D341Med (cell line): ENCODE data around the gene CCDC154.
A peak's percentile ranks its signal among the peaks of the same experiment; 100 is the strongest.

Experiments
- DNase-seq: peaks from one replicate; pipeline ENCODE4 v3.0.0; 2012; ENCODE audit warnings: low spot score

Gene CCDC154

DNA sequence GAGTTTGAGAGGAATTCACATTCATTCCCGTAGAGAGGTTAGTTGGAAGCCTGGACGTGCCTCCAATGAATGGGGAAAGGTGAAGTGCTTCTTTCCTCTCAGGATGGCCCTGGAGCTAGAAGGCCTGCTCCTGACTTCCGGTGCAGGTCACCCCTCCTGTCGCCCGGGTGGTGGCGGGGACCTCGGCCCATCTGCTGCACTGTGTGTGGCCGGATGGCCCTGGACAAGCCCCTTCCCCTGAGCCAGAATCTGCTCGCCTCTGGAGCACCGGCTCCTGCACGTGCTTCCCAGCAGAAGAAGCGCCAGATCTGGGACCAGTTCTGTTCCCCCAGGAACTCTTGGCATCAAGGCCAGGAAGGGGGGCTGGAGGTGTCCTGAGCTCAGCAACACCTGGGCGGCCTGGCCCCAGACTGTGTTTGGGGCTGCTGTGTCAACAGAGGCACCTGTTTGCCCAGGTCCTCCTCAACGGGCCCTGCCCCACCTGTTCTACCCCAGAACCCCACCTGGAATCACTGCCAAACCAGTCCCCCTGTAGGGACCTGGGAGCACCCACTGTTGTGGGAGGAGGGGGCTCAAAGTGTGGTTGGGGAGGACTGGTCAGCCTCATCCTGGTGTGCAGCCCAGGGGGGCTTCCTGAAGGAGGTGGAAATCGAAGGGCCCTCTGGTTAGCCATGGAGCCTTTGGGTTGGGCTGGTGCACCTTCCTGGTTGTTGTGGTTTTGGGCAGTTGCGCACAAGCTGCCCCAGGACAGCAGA is 18.6 kb downstream of the CCDC154 start:
- no peak for DNase-seq

DNA sequence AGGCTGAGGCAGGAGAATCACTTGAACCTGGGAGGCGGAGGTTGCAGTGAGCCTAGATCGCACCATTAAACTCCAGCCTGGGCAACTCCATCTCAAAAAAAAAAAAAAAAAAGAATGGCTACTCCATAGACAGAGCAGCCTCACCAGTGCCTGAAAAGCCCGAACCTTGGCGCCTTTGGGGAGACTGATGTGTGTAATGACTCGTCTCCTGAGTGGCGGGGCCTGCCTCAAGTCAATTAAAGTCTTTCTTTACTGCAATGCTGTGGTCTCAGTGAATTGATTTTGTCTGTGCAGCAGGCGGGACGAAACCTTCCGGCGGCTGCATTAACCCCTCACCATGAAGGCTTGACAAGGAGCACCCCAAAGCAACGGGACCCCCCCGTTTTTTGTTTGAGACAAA is 20.3 kb downstream of the CCDC154 start:
- no peak for DNase-seq

DNA sequence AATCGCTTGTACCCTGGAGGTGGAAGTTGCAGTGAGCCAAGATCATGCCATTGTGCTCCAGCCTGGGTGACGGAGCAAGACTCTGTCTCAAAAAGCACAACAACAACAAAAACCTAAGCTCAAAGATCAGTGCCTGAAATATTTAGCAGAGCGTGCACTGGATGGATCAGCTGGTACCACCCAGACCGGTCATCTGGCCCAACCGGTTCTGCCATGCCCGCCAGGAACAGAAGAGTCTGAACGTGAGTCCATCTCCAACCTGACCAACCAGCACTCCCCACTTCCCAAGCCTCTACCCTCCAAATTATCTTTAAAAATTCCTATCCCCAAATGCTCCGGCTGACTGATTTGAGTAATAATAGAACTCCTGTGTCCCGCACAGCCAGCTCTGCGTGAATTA is 22.3 kb downstream of the CCDC154 start:
- no peak for DNase-seq

DNA sequence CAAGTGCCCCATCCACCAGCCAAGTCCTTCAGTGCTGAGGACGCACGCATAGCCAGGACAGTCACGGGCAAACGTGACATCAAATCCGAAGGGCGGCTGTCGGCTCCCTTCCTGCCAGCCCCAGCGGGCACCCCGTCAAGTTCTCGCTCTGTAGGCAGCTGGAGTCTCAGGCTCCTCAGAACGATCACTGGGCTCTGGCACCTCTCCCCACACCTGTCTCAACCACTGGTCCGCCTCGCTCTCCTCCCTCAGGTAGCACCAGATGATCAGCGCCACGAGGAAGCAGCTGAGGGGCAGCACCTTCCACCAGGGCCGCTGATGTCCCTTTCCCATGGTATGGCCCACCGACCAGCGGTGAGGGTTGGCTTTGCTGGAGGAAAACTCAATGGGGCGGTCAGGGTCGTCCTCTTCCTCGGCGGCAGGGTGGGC is 24.2 kb downstream of the CCDC154 start:
- no peak for DNase-seq

DNA sequence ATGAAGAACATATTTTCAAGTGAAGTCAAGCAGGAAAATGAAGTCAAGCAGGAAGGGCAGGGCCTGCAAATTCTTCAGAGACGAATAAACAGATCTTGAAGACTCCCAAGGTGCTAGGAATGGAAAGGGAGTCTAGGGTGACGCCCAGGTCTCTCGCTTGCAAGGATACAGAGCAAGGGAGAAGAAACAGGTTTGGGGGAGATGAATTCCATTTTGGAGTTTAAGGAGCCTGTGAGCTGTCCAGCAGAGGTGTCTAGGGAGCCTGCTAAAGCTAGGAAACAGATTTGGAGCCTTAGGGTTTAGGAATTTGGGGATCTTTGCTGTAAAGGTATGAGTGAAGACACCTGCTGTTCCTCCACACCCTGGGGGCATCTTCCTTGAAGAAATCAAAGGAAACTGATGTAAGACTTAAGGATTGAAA is 27.8 kb downstream of the CCDC154 start:
- DNase-seq, result no peak

DNA sequence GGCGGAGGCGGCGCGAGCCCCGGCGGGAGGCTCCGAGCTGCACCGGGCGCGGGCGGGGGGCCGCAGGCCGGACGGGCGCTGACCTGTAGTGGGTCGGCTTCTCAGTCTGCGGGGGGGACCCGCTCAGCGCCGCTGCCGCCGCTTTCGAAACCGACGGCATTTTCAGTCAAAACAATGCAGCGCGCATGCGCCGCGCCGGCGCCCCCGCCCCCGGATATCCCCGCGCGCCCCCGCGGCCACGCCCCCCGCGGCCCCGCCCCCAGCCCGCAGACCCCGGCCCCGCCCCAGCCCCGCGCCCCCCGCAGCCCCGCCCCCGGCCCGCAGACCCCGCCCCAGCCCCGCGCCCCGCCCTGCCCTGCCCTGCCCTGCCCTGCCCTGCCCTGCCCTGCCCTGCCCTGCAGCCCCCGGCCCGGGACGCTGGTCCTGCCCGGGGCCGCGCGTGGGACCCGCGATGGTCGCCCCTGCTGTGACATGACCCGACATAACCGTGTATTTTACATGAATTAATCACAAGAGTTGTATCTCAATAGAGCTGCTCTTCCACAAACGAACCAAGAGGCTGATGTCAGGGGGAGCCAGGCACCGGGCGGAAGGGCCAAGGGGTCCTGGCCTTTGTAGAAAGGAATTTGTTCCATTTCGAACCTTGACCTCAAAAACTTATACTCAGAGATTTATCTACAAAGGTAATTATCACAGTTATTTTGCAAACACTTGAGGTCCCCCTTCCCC is 29.7 kb downstream of the CCDC154 start, which contains the start of gene UNKL:
Gene UNKL (minus strand): TSS at position 173 of the 729 bp plus-strand sequence. CDS start 13 bp downstream, at position 160.
- peak; percentile 97 for DNase-seq

DNA sequence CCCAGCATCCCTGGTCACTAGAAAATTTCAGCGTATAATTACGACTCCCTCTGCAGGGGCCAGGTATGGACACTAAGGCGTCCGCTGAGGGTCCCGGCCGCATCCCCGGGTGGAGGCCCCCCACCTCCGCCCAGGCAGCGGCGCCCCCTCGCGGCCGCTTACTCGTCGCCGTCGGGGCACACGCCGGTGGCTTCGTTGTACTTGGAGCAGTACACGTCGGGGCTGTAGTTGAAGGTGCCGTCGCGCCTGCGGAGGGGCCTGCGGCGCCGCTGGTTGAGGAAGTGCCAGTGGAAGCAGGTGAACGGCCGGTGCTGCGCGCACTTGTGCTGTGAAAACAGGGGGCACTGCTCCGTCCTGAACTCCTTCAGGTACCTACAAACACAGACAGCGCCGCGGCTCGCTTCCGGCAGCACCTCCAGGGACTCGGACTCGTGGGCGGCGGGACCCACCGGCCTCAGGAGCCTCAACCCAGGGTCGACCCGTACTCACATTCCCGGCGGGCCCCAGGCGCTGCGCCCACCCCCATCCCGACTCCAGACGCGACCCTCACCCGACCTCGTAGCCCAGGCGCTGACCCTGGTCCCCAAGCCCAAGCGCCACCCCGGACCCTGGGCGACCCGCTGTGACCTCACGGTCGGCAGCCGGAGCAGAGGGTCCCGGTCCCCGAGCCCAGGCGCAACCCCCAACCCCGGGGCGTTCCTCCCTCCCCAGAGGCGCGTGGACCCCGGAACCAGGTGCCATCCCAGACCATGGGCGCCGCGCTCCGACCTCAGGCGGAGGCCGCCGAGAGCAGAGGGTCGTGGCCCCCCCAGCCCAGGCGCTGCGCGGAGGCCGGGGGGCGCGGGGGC is 30.4 kb downstream of the CCDC154 start:
- peak; percentile 84 for DNase-seq

DNA sequence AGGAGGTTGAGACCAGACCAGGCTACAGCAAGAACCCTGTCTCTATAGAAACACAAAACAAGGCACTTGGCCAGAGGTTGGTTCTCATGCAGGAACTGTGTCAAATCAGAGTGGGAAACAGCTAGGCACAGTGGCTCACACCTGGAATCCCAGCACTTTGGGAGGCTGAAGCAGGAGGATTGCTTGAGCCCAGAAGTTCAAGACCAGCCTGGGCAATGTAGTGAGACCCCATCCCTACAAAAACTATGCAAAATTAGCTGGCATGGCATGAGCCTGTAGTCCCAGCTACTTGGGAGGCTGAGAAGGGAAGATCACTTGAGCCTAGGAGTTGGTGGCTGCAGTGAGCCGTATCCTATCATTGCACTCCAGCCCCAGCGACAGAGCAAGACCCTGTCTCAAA is 31.5 kb downstream of the CCDC154 start:
- DNase-seq, result no peak

DNA sequence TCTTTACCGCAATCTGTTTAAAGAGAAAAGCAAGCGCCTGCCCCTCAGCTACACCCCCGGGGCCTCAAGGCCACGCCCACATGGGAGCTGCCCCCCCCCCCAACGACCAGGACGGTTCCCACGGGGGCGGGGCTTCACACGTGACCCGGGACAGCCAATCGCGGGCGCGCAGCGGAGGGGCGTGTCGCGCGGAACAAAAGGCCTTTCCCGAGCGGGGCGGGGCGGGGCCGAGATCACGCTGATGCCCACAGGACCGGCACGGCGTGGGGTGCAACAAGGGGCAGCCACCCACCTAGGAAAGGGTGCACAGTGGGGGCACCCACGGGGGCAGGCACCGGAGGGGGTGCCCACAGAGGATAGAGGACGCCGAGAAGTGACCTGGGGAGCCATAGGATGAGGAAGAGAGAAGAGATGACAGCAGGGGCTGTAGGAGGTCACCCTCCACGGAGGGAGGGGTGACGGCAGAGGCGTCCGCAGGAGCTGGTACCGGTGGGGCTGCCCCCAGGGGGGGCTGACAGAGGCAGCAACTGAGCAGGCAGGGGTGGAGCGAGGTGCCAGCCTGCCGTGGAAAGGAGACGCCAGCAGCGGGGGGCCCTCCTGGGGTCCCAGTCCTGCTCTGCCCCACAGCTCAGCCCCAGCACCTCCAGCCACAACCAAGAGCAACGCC is 36.1 kb downstream of the CCDC154 start:
- DNase-seq, result peak; percentile 96

DNA sequence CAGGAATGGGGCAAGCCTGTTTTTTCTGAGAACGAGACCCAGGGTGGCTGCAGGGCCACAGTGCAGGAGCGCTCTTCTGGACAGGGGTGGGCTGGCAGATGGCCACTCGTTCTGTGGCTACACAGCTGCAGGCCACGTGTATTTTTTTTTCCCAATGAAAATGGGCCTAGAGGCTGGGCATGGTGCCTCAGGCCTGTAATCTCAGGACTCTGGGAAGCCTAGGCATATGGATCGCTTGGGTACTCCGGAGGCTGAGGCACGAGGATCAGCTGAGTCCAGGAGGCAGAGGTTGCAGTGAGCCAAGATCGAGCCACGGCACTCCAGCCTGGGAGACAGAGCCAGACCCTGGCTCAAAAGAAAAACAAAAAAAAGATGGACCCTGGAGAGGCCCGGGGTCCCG is 36.6 kb downstream of the CCDC154 start:
- DNase-seq, result peak; percentile 28

DNA sequence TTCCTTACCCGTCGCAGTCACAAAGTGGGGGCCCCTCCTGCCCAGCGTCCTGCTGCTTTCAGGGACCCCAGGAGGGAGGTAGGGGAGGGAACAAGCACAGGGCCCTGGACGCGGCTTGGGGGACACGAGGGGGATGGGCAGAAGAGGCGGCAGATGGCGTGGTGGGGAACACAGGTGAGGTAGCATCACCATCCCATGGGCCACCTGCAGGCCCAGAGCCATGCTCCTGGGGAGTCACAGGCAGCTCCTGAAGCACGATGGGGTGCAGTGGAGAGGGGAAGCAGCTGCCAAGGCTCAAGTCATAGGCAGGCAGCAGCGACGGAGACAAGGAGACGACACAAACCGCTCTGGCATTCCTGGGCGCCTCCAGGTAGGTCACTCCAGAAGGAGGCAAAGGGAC is 40.6 kb downstream of the CCDC154 start:
- DNase-seq, result no peak

DNA sequence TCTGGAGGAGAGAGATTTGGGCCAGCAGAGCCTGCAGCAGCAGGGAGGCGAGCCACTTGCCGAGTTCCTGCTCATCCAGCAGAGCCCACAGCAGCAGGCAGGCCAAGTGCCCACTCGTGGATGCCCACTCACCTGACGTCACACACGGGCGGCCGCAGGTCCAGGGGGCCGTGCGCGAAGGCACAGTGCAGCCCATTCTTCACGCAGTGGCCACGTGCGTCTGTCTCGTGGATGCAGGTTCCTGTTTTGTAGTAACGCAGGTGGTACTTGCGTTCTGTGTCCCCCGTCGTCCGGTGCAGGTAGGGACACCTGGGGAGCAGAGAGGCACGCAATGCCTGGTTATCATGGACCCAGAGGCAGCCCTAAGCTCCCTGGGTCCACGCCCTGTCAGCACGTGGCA is 41.3 kb downstream of the CCDC154 start:
- DNase-seq, result no peak

DNA sequence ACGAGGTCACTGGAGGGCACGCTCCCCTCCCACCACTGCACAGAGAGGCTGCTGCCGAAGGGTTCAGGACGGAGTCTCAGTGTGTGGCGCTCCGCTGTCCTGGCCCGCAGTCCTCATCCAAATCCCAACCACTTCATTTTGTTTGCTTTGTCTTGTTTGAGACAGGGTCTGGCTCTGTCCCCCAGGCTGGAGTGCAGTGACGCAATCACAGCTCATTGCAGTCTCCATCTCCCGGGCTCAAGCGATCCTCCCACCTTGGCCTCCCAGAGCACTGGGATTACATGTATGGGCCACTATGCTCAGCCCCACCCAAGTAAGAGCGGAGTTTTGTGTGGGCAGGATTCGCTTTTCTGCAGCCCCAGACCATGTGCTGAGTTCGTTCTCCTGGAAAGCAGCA is 42.6 kb downstream of the CCDC154 start:
- DNase-seq, result no peak

DNA sequence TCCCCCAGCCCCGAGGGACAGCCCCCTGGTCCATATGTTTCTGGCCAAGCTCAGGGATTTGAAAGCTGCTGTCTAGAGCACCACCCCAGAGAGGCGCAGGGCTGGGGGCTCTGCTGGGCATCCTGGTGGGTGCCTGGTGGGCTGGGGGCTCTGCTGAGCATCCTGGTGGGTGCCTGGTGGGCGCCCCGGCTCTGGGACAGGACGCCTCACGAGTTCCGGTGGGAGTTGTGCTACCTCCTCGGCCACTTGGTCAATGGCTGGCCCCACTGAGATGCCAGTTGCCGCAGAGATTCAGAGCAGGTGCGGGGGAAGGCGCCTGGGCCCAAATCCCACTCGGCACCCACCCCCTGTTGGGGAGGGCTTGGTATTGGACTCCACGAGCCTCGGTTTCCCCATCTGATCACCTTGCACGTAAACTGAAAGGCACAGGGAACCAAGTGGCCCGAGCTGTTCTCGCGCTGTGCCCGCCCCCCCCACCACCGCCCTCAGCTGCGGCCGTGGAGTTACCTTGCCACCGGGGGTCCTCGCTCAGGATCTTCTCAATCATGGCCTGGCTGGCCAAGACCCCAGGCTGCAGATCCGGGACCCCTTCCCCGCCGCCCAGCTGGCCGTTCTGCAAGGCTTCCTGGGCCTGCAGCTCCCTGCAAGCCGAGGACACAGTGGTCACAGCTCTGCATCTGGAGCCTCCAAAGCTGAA is 43.1 kb downstream of the CCDC154 start:
- no peak for DNase-seq

DNA sequence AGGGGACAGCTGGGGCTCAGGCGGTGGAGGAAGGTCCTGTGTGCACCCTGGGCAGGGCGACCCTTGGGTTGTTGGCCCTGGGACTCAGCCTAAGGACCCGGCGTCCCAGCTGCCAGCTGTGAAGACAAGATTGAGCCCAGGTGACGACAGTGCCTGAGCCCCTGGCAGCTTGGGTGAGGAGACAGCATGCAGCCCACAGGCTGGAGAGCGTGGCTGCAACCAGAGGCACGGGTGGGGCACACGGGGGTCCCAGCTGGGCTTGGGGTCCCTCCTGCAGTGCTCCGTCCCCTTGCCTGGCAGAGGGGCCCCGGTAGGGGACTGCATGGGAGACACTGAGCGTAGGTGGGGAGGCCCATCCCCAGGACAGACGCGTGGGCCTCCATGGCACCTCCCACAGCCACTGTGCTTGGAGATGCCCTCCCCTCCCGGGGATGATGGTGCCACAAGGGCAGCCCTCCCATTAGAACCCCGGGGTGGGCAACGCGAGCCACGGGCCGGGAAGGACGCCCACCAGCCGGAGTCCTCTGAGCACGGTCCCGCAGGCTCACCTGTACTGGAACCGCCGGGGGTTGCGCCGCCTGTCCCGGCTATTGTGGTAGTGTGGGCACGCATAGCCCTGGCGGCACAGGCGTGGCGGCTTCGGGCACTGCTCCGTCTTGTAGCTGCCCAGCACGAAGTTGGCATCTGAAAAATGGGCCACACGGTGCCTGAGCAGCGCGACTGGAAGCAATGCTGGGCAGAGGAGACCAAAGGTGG is 45.4 kb downstream of the CCDC154 start:
- peak; percentile 12 for DNase-seq

DNA sequence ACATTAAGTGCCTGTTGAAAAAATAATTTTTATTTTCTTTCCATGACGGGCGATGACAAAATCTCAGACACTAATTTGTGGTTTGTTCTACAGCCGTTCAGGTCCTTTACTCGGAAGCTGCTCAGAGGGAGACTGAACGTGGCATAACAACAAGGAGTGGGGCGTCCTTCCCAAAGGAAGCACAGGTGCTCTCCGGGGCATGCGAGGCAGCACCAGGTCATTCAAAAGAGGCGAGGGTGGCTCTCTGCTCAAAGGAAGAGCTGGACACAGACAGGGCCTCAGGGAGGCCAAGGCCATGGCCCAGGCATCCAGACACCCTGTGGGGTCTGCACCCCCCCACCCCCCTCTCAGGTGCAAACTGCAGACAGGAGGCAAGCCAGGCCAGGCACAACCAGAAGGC is 46.0 kb downstream of the CCDC154 start:
- no peak for DNase-seq

DNA sequence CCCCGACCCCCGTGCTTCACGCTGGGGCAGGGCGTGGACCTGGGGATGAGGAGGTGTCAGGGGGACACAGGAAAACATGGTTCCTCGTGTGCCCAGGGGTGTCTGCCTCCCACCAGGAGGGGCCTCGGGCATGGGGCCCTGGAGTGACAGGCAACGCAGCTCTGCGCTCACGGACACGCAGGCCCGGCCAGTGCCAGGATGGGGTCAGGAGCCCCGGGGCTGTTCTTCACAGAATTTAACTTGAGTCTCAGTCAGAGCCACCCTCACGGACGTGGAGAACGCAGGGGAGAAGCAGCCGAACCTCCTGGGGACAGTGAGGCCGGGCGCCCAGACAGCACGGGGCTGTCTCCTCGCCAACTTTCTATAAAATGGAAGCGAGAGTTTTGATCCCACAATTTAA is 46.6 kb downstream of the CCDC154 start:
- DNase-seq, result peak; percentile 22

DNA sequence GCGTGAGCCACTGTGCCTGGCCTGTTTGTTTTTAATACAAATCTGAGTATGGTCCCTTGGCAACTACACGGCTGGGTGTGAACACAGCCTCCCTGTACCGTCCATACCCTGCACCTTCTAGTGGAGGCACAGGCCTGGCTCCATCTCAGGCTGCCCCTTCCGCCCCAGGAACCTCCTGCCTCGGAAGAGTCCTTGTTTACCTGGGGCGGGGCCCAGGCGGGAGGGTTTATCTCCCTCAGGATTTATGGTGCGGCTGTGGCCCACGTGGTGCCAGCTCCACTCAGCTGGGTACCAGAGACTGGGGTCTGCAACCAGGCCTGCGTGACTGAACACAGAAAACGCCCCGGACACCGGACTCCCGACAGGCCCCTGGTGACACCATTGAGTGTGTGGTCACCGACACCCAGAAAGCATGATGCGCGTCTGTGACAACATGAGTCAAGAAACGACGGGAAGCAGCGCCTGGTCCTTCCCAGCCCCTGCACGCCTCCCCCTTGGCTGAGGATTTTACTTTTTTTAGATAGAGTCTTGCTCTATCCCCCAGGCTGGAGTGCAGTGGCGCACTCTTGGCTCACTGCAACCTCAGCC is 48.8 kb downstream of the CCDC154 start:
- no peak for DNase-seq

DNA sequence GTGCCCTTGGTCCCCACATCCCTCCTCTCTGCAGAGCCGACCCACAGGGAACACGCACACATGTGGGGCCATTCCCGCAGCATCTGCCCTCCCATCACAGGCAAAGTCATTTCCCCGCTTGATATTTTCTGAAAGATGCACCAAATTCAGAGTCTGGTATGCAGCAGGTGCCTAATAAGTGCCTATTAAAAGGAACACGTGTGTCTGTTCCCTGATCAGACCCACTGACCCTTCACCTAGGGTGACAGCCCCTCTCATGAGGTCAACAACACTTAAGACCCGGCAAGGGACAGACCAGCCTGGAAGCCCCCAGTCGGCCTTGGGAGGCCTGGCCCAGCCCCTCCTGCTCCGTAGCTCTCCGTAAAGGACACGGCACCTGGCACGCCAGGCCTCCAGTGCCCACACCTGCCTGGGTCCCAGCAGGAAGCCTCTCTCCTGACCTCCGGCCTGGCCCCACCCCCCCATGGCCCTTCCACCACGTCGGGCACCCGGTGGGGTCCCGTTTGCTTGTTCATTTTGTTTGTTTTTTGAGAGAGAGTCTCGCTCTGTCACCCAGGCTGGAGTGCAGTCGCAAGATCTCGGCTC is 49.9 kb downstream of the CCDC154 start:
- DNase-seq, result no peak

DNA sequence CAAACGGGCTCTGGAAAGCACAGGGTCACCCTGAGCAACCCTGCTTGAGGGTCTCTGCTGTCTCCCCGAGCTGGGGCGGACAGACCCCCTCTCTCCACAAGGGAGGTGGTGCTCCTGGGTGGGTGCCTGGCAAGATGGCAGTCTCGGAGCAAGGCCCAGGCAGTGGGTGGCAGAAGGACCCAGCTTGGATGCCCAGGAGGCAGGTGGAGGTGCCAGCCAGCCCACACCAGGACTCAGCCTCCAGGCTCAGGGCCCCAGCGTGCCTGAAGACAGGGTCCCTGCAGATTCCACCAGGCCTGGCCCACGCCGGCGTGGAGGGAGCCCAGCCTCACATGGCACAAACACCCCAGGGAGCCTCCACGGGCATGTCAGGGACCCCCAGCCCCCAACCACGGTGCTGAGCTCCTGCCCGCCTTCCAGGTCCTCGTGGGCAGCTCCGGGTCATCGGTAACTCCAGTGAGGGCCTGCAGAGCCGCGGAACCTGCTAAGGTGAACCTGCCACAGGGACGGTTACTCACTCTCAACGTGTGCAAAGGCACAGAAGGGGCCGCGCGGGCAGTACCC is 50.7 kb downstream of the CCDC154 start:
- no peak for DNase-seq
